HG02973 (cell line): ENCODE data around the gene PLCD4.

Source experiments
- ATAC-seq: cut with Tn5 transposase; IDR thresholded peaks from one replicate; pipeline ENCODE4 v1.9.1; 2021; ENCODE audit warnings: moderate library complexity; ENCODE audit not compliant: unreplicated experiment

Gene PLCD4

GRCh38 chr2:218662377-218662776 lies 54.7 kb downstream of the PLCD4 start:
- no peak for ATAC-seq

- no peak for ATAC-seq
Measured at GRCh38 chr2:218662827-218663226, 55.1 kb downstream of the PLCD4 start.

- no peak for ATAC-seq
Measured at GRCh38 chr2:218663901-218664300, 56.2 kb downstream of the PLCD4 start.

- no peak for ATAC-seq
Measured at GRCh38 chr2:218664653-218665052, 57.0 kb downstream of the PLCD4 start.

- ATAC-seq, result no peak
Measured at GRCh38 chr2:218671097-218671653, 63.5 kb downstream of the PLCD4 start.

GRCh38 chr2:218671654-218672566 lies 64.2 kb downstream of the PLCD4 start, which contains the start of the genes RNF25 and STK36:
RNF25 (minus strand) TSS chr2:218672002; CDS start chr2:218671970, 32 bp downstream.
STK36 (plus strand) TSS chr2:218672086; CDS start chr2:218672830, 744 bp downstream.
- ATAC-seq, result peak; percentile 94

GRCh38 chr2:218679119-218679518 lies 71.4 kb downstream of the PLCD4 start:
- ATAC-seq, result no peak

GRCh38 chr2:218680061-218680460 lies 72.4 kb downstream of the PLCD4 start:
- ATAC-seq, result no peak
